NCI-H774 (cell line): Measurements from ENCODE around the gene EPHA1.
"Not testable (repeated sequence)": the region's sequence is repeated elsewhere in the genome, so short reads cannot be mapped to it uniquely, and the experiment has no call there.

Experiments
- DNase-seq: peaks from one replicate; lab custom pipeline; 2025; lab: John Stamatoyannopoulos, UW

EPHA1 gene

DNA sequence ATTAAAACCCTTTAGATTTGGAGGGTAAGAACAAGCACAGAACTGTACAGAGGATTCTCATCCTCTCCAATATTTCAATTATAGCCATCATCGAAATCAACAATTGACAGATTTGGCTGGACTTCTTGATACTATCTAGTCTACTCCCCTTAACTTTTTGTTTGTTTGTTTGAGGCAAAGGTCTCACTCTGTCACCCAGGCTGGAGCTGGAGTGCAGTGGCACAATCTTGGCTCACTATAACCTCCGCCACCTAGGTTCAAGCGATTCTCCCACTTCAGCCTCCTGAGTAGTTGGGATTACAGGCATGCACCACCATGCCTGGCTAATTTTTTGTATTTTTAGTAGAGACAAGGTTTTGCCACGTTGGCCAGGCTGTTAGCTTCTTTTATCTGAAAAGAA, 6.4 kb downstream of the EPHA1 start:
- DNase-seq = not testable (repeated sequence)

DNA sequence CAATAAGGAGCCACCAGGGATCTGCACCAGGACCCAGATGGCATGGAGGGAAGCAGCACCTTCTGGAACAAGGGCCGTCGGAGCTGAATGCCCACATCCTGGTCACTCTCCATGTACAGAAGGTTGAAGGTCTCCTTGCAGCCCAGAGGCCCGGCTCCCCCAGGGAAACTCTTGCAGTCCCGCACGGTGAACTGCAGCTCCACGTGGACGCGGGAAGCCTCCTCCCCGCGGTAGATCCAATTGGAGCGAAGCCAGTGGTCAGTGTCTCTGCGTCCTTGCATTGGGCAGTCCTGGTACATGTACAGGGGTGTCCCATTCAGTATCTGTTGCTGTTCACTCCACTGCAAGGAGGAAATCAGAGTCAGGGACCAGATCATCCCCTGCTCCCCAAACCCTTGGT, 7.4 kb downstream of the EPHA1 start:
- DNase-seq = no peak

DNA sequence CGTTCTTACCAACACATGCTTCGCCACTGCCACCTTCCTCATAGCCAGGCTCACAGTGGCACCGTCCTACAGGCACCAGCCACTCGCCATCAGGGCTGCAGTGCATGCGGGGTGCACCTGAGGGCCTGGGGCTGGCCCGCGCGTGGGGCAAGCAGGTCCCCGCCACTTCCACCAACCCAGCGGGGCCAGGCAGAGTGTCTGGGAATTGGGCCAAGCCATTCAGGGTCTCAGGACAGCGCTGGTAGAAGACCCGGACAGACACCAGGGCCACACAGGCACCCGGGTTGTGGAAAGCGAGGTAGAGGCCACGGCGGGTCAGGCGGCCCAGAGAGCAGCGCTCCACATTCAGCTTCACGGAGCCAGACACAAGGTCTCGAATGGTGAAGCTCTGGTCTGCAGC, 9.0 kb downstream of the EPHA1 start:
- no peak for DNase-seq

DNA sequence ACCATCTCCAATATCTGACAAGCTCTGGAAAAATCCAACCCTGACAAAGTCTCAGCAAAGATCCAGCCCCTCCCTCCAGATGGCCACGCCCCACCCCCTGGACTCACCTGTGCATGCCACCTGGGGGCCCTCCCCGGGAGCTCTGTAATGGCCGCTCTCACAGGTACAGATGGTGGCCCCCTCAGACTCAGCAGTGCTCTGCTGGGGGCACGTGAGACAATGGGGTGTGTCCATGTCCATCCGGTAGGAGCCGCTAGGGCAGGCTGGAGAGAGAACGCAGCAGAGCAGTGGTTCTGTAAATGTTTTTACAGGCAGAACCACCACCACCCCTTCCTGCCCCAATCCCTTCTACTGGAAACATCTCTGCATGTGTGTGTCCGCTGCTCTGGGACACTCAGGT, 9.5 kb downstream of the EPHA1 start:
- no peak for DNase-seq

DNA sequence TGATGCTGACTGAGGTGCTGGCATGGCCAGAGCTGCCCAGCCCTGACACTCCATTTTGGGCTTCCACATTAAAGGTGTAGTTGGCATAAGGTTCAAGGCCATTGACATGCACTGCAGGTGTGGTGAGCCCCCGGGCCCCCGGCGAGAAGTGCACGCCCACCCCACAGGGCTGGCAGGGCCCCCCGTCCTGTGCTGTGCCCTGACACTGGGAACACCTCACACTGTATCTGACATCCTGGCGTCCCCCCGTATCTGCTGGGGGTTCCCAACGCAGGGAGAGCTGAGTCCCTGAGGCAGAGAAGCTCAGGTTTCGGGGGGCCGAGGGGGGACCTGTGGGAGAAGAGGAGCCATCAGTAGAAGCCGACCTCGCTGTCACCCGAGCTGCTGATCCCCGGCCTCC, 10.0 kb downstream of the EPHA1 start:
- no peak for DNase-seq

DNA sequence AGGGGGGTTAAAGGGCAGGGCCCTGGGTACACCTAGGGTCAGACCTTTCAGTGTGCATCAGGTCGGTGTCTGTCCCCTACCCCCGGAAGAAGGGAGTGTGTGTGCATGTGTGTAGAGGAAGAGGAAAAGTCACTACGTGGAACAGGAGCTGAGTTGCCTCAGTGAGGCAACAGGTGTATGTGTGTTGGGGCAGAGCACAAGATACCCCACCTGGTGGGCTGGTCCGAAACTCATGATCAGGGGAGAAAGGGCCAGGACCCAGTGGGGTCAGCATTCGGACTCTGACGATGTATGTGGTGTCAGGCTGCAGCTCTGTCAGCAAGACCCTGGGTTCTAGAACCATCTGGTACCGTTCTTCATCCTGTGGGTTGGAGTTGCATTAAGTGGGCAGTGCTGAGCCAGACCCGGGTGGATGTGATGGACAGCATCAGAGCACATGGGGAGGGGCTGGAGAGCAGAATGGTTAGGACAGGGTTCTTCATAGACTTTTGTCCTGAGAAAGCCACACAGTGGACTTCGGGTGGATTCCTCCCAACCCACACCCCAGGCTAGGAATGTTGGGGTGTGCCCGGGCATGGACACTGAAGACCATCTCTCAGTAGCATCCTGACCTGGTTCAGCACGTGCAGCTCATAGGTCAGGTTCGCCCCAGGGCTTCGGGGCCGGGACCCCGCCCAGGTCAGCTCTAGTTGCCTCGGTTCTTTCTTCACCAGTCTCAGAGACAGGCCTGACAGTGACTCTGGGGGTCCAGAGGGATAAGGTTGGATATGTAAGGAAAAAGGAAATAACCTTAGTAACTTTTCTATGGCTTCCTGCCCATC, 10.7 kb downstream of the EPHA1 start:
- DNase-seq = no peak

DNA sequence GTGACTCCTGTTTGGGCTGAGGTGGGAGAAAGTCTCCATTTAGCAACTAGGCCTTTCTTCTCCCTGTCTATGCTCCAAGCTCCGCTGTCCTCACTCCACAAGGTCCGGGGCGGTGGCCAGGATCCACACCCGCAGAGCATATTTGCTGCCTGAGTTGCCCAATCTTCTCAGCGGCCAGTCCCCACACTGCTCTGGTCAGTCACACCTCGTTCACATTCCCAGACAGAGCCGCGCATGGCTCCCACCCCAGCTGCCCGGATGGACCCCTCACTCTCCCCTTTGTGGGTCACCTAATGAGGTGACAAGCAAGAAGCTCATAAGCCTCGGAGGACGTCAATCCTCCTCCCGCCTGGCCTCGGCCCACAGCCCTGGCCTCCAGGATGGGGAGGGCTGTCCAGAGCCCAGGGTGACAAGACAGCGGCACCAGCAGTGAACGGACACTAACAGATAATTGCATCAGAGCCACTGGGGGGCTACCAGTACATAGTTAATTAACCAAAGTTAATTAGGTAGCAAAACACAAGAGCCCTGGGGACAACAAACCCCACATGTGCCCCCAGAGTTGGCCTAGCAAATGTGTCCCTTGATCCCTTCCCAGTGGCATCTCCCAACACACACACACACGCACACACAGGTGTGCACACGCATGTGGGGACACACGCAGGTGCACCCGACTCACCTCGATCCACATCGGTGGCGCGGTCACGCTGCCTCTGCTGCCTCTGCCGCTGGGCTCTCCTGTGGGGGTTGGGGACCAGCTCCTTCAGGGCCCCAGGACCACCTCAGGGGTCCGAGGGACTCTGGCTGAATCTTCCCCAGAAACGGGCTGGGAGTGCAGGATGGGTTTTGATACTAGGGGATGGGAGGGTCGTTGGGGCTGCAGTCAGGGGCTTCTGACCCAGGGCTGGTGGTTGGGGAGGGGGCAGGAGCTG, 11.8 kb downstream of the EPHA1 start:
- DNase-seq = no peak

DNA sequence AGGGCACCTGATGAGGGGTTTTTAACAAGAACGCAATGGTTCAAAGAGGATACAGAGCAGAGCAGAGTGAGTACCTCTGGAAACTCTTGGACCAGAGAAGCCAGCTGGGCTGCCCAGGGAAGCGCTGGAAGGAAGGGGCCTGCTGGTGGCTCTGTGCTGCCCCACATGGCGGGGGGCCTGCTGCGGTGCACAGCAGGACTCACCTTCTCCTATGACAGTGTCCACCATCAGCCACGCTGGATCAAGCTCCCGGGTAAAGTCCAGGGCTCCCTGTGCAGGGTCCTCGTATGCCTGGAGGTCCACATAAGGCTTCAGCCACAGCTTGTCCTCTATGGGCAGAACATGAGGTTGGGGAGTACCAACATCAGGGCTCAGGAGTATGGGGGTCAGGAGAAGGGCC, 12.5 kb downstream of the EPHA1 start:
- no peak for DNase-seq

DNA sequence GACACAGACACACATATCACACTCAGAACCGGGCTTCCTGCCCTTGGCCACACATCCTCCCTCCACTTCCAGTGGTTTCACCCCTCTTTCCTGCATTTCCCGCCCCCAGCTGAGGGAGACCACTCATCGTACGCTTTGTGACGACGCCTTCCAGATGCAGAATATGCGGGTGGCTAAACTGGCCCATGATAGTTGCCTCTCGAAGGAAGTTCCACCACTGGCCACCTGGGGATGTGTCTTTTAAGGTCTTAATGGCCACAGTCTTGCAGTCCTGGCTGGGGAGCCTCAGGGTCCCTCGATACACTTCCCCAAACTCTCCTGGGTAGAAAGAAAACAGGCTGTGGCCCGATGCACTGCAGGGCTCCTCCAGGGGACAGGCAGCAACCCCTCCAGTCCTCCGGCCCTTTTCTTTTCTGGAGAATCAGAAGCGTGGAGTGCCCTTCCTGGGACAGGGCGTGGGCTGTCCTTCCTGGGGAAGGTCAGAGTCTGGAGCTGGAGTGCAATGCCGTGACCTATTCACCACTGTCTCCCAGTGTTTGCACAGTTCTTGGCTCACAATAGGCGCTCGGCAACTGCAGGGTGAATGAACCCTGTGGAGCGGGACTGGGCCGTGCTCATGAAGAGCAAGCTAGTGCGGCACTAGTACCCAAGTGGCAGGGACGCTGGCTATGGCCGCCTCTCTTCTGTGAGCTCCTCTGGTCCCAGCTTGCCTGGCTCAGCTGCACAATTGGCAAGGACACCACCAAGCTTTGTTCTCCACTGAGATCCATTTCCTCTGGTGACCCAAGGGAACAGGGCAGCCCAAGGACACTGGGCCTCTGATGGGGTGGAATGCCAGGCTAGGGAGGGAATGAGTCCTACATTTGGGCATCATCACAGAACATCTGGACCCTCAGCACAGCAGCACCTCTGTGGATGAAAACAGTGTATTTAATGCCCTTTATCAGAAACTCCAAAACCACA, 13.2 kb downstream of the EPHA1 start:
- DNase-seq = no peak

DNA sequence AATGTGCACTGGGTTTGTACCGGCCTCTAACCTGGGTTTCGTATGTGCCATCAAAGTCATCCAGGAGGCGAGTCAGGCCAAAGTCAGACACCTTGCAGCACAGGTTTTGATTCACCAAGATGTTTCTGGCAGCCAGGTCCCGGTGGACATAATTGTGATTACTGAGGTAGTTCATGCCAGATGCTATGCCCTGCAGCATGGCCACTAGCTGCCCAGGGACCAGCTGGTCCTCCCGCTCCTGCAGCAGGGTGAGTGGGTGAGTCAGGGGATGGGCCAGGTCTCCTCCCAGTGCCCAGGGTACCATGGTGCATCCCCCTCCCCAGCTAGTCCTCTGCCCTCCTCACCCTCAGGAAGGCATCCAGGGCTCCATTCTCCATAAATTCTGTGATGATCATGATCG, 13.9 kb downstream of the EPHA1 start:
- no peak for DNase-seq

DNA sequence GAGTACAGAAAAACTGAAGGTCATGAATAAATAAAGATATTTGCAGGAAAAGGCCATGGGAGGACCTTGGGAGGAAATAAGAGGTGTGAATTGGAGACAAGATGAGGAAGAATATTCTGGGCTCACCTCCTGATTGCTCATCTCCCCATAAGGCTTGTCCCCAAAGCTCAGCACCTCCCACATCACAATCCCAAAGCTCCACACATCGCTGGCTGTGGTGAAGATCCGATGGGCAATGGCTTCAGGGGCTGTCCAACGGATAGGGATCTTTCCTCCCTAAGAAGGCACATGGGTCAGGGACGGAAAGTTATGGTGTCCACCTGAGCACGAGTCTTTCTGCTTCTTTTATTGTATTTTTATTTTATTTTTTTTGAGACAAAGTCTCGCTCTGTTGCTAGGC, 14.6 kb downstream of the EPHA1 start:
- DNase-seq = no peak

DNA sequence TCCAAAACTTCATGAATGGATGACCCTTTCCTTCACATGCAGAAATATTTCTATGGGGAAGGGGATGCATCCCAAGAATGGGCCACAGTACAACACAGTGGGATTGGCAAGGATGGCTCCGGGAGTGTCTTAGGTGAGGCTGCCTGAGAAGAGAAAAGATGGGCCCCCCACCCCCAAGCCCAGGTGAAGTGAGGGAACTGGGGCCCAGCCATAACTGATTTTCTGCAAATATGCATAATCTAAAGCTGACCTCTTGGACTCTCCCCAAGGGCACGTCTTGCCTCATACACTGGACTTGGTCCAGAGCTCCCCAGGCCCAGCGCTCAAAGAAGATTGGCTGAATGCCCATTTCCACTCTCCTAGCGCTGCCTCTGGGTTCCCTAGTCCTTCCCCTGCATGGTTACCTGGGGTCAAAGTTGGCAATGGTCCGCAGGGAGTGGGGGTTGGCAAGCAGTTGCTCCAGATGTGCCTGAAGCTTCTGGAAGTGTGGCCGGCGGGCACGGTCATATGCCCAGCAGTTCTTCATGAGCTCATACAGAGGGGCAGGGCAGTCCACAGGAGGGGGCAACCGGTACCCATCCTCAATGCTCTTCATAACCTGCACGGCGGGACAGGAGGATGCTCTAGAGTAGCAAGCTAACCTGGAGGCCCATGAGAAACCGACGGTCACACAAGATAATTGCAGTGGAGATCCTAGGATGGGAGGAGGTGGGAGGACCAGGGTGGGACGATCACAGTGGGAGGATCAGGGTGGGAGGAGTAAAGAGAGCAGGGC, 15.2 kb downstream of the EPHA1 start:
- no peak for DNase-seq

DNA sequence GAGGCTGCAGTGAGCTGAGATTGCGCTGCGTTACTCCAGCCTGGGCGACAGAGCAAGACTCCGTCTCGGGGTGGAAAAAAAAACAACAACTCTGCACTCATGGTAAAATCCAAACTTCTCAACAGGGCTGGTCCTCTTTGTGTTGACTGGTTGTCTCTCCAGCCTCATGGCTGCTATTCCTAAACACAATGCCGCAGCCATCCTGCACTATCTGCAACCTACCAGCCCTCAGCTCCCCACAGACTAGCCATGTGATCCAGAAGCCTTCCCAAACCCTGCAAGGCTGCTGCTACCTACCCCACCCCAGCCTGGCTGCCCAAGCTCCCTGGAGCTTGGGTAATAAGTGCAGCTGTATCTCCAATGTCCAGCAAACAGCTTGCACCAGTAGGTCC, 15.8 kb downstream of the EPHA1 start:
- DNase-seq = no peak

DNA sequence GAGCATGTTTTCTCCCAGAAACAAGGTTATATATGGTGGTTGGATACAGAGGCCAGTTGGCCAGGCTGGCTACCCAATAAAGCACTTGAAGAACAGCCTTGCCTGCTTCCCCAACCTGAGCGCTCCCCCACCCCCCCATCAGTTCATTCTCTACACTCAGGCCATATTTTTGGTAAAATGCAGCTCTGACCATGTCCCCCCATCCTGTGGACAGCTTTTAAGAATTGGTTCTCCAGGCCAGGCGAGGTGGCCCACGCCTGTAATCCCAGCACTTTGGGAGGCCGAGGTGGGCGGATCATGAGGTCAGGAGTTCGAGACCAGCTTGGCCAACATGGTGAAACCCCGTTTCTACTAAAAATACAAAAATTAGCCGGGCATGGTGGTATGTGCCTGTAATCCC, 16.2 kb downstream of the EPHA1 start:
- not testable (repeated sequence) for DNase-seq

DNA sequence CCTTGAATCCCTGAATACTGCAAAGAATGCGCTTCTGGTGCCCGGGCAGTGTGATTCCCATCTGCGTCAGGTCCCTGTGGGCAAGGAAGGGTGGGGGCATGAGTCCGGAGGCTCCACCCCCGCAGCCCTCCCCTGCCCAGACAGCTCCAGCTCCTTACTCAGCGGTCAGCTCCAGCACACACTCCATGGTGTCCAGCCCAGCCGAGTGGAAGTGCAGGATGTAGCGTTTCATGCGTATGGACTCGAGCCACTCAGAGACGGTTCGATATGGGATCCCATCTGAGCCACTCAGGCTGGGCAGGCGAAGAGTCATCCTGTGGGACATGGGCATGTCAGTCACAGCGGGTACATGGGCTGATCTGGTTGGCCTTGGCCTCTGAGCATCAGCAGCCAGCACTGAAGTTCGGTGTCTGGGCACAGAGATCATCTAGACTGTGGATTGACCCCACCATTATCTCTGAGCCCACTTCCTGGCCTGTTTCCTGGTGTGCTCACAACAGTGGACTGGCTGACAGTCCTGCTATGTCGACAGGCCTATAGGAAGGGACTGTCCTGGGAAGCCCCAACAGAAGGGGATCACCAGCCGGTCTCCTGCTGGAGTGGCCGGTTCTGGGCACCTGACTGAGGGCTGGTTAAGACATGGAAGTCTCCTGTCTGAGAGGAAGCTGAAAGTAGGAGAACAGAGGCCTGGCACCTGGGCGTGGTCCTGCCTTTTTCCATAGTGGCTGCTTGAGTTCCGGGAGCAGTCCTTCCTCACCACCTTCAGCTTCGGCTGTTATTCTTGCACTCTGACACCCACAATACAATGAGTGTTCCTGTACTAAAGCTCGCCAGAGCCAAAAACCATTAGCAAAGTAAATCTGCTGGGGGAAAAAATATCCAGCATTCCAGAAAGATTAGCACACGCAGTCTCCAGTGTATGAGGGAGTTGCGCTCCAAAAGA, 16.9 kb downstream of the EPHA1 start:
- DNase-seq = no peak

DNA sequence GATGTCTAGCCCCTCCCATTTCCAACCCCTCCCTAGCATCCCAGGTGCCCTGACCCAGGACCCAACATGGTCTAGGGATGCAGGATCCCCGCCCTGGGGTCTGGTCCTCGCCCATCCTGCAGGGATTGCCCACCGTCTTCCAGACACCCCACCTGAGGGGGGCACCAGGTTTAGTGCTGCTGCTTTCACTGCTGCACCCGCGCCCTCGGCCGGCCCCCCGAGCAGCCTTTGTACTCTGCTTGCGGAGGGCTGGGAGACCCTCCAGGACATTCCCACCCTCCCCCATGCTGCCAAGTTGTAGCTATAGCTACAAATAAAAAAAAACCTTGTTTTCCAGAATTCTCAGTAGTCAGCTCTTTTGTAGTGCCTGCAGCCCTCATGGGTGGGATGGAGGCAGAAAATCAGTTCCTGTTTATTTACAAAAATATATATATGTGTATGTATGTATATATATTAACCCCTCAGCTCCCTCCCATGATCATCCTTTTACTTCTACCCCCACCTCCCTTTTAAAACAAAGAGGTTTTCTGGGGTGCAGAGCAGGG, 17.8 kb downstream of the EPHA1 start:
- no peak for DNase-seq

DNA sequence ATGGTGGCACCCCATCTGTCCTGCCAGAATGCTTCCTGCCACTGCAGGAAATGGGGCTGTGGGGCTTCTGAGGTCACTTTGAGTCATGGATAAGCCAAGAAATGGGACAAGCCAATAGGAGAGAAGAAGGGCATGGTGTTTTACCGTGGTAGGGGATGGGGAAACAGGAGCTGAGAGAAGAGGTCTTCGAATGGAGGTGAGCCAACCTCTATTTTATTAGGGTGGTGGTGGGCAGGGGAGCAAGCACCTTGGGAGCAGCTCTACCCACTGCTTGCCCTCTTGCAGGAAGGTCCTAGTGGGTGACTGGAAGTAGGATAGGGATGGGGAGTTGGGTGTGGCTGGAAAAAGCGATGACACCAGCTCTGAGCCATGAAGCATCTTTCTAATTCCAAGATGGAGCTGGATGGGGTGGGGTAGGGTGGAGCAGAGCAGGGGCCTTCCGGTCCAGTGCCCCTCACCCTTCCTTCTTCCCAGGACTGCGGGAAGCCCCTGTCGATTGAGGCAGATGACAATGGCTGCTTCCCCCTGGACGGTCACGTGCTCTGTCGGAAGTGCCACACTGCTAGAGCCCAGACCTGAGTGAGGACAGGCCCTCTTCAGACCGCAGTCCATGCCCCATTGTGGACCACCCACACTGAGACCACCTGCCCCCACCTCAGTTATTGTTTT, 18.4 kb downstream of the EPHA1 start:
- DNase-seq = no peak

DNA sequence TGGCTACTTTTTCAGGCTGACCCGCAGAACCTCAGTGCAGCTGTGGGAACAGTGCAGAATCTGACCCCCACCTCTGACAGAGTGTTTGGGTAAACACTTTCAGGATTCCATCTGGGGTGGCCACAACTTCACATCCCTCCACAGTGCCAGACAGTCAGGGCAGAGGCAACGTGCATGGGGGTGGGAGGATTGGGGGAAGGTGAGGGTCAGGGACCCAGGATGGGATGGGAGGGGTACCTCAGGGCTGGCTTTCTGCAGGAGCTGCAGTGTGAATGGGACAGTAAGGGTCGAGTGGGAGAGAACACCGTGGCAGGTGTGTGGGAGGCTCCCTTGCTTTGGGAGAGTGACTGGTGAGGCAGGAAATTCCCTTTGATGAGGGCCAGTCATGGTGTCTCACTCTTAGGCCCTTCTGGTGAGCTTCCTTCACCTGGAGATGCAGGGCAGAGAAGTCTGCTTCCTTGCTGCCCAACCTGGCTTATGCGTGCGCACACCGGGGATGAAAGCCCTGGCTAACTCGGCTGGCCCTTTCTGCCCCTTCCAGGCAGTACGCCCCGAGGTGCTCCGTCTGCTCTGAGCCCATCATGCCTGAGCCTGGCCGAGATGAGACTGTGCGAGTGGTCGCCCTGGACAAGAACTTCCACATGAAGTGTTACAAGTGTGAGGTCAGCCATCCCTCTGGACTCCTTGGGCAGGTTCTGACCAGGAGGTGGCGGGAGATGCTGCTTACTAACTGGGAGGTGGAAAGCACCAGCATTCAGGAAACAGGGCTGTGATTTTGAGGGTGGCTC, 19.1 kb downstream of the EPHA1 start:
- DNase-seq = no peak
